CD4-positive, alpha-beta T cell treated with Interleukin-1 beta for 1 hour (primary cell): ENCODE measurements around the gene EIF5A2.
A peak's percentile ranks its signal among the peaks of the same experiment; 100 is the strongest.
"Not testable (repeated sequence)": the region's sequence is repeated elsewhere in the genome, so short reads cannot be mapped to it uniquely, and the experiment has no call there.

Source experiments
- DNase-seq, 2 donors: peaks; one replicate each; pipeline ENCODE4 v3.0.0-alpha.2; 2020 to 2022

Gene EIF5A2

GRCh38 chr3:170896333-170896732 lies 12.1 kb downstream of the EIF5A2 start:
- not testable (repeated sequence) for DNase-seq

- no peak for DNase-seq
Measured at GRCh38 chr3:170893895-170894294, 14.5 kb downstream of the EIF5A2 start.

GRCh38 chr3:170889630-170890029 lies 18.8 kb downstream of the EIF5A2 start:
- DNase-seq: no peak

GRCh38 chr3:170889132-170889531 lies 19.3 kb downstream of the EIF5A2 start:
- no peak for DNase-seq

GRCh38 chr3:170884109-170884930 lies 24.1 kb downstream of the EIF5A2 start:
- not testable (repeated sequence) for DNase-seq

- DNase-seq: not testable (repeated sequence)
Measured at GRCh38 chr3:170878688-170879087, 29.7 kb downstream of the EIF5A2 start.

GRCh38 chr3:170877311-170877710 lies 31.1 kb downstream of the EIF5A2 start:
- DNase-seq: not testable (repeated sequence)

GRCh38 chr3:170876537-170876936 lies 31.9 kb downstream of the EIF5A2 start:
- DNase-seq: no peak

- peak; percentile 94 to 95 for DNase-seq
Measured at GRCh38 chr3:170869645-170870593, 38.5 kb downstream of the EIF5A2 start, which contains the start of gene RPL22L1. Gene RPL22L1, minus strand, starts transcription at chr3:170870195. Its CDS starts 28 bp downstream, at chr3:170870167.

- no peak for DNase-seq
Measured at GRCh38 chr3:170869239-170869590, 39.2 kb downstream of the EIF5A2 start.

GRCh38 chr3:170868577-170869238 lies 39.7 kb downstream of the EIF5A2 start:
- DNase-seq: no peak

GRCh38 chr3:170867143-170867937 lies 41.1 kb downstream of the EIF5A2 start:
- DNase-seq: peak in 1 of 2 donors; percentile 20

- DNase-seq: no peak
Measured at GRCh38 chr3:170866499-170866898, 41.9 kb downstream of the EIF5A2 start.

GRCh38 chr3:170865209-170866094 lies 43.0 kb downstream of the EIF5A2 start:
- DNase-seq: no peak

GRCh38 chr3:170864525-170865208 lies 43.8 kb downstream of the EIF5A2 start:
- DNase-seq: no peak

GRCh38 chr3:170863816-170864215 lies 44.6 kb downstream of the EIF5A2 start:
- DNase-seq: no peak

- no peak for DNase-seq
Measured at GRCh38 chr3:170862618-170863374, 45.6 kb downstream of the EIF5A2 start.

GRCh38 chr3:170858599-170858998 lies 49.8 kb downstream of the EIF5A2 start:
- no peak for DNase-seq

- no peak for DNase-seq
Measured at GRCh38 chr3:170852324-170852723, 56.1 kb downstream of the EIF5A2 start.
